ENCODE results near the gene PRKCA. TPM values are rescaled to one million over a fixed set of nuclear protein-coding genes. Genes with fewer than 3 reads are reported as not detected.

Gene PRKCA
- total RNA-seq, 4 donors from 2014 or later = 3.9 to 12.1 (median 7.0) TPM

DNA sequence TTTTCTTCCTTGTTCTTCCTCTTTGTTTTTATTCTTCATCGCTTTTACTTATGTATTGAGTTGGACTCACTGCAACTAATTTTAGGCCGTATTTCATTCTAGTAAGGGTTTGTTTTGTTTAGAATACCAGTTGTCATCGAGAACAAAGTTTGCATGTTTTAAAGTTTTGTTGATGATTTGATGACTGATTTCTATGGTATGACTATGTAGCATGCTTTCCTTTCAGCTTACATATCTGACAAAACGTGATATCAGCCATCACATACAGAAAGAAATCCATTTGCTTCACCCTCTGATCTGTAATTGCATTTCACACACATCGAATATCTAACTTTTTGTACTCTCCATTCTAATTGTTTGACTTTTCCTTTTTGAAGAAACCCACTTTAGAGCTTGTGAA is 4.0 kb downstream of the PRKCA start:
- TF ChIP-seq, protein P1, sequence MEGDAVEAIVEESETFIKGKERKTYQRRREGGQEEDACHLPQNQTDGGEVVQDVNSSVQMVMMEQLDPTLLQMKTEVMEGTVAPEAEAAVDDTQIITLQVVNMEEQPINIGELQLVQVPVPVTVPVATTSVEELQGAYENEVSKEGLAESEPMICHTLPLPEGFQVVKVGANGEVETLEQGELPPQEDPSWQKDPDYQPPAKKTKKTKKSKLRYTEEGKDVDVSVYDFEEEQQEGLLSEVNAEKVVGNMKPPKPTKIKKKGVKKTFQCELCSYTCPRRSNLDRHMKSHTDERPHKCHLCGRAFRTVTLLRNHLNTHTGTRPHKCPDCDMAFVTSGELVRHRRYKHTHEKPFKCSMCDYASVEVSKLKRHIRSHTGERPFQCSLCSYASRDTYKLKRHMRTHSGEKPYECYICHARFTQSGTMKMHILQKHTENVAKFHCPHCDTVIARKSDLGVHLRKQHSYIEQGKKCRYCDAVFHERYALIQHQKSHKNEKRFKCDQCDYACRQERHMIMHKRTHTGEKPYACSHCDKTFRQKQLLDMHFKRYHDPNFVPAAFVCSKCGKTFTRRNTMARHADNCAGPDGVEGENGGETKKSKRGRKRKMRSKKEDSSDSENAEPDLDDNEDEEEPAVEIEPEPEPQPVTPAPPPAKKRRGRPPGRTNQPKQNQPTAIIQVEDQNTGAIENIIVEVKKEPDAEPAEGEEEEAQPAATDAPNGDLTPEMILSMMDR (IDR thresholded peaks at IDR 0.05; ENCODE audit: low read depth) = no peak

DNA sequence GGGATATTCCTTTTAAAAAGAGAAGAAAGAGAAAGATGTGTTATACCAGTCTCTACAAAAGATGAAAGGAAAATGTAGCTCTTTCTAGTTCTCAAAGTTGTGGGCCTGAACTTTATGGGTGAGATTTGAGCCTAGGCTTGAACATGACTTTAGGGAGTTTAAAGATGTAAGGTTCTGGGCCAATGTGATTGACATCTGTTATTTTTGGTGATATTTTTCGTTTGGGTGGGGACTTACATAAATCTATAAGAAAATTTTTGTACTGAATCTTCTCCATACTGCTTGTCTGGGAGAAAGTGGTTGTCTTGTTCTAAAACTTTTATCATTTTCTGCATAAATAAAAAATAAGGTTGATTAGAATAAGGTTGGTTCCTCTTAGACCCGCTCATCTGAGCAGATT is 4.8 kb downstream of the PRKCA start:
- TF ChIP-seq, protein P1 (IDR thresholded peaks at IDR 0.05; ENCODE audit: low read depth) = no peak

DNA sequence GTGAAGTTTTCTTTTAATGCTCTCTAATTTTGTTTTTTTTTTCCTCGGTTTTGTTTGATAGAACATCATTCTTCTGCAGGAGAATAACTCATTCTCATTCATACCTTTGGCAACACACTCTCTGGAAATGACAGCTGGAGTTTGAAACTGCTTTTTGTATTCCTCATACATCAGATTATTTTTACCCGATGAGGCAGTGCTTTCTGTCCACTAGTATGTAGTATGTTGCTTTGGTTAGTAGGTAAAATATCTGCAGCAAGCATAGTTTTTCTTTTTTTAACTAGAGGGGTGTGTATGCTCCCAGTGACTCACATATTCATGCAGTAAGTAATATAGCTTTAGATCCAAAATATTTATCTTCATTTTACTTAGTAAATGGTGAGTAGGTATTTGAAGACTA is 6.4 kb downstream of the PRKCA start:
- TF ChIP-seq, protein P1 (IDR thresholded peaks at IDR 0.05; ENCODE audit: low read depth) = no peak

DNA sequence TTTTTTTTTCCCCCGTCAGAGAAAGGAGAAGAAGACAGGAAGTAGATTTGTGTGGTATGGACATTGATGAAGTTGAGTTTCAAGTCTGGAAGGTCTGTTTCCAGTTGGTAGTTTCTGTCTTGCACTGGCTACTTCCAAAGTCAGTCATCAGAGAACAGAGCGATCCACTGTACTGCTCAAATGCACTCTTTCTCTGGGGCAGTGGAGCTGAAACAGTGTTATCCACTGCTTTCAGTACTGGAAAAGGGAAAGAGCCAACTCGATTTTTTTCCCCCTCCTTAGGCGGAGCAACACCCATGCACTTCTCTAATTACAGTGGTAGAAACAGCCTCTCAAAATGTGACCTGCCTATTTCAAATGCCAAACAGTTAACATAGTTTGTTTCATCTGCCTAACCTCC is 7.4 kb downstream of the PRKCA start:
- TF ChIP-seq, protein P1 (IDR thresholded peaks at IDR 0.05; ENCODE audit: low read depth) = no peak

DNA sequence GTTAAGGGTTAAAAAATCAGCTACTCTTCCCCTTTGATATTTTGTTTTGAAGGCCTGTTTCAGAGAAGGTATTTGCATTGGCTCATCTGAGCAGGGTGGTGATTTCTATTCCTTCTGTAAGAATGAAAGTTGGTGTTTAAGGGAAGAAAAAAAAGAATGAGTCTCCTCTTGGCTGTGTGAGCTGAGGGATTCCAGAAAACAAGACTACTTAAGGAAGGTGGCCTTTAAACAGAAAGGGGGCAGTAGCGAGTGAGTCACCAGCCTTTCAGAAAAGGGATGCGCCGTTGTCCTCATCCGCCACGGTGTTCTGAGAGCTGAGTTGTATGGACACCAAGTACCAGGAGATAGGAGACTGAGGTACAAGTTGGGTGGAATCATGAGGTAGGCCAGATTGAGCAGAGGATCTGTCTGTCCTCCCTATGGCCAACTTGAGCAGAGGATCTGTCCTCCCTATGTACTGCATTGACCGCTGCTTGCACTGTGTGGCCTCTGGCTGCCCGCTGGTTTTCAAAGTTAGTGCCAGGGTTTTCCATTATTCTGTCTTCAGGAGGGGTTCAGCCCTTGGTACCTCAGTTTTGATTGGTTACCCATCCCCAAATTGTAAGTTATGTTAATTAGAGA is 8.2 kb downstream of the PRKCA start:
- TF ChIP-seq, protein P1 (IDR thresholded peaks at IDR 0.05; ENCODE audit: low read depth) = no peak

DNA sequence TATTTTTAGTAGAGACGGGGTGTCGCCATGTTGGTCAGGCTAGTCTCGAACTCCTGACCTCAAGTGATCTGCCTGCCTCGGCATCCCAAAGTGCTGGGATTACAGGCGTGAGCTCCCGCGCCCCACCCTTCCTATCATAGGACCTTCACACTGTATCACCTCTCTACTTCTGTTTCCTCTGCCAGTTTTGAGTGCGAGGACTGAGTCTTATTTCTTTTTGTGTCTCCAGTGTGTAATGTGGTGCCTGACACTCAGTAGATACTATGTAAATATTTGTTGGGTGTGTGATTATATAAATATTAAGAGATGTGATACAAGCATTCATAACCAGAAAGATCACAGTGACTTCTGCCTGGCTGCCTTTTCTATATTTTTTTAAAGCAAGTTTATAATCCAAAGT is 10.5 kb downstream of the PRKCA start:
- TF ChIP-seq, protein P1 (IDR thresholded peaks at IDR 0.05; ENCODE audit: low read depth) = no peak

DNA sequence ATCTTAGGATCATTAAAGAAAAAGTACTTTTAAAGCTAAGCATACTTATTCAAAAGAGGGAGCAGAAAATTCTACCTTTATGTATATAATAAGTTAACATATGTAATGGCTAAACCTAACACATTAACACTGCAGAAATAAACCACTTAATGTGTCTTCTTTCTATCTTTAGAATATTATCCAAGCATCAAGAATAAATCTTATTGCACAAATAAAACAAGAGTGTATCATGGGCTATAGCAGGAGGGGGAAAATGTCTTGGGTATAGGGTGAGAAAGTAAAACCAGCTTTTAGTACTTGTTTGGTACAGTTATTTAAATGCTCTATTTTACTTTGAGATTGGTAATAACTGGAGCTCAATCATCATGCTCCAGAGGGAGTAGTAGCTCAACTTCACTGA is 10.9 kb downstream of the PRKCA start:
- TF ChIP-seq, protein P1 (IDR thresholded peaks at IDR 0.05; ENCODE audit: low read depth) = no peak
